Cardiac muscle cell (in vitro differentiated cells and primary cell): ENCODE results near the gene CALM3. TPM values are rescaled to one million over a fixed set of nuclear protein-coding genes. Genes with fewer than 3 reads are reported as not detected.

ENCODE experiments used
- DNase-seq, 2 donors: peaks; one replicate each; pipeline versions ENCODE4 v3.0.0 to v3.0.0-alpha.2; 2010 to 2017; ENCODE audit warnings: low read depth in 1 of 2, low spot score in 1 of 2
- H3K27ac ChIP-seq: fragments of 200-600 bp; sonication (generic); 2 replicates; pipeline ENCODE4 v1.5.1; 2016
- H3K27me3 ChIP-seq: fragments of 200-600 bp; sonication (generic); 2 replicates; pipeline ENCODE4 v1.6.0; 2016; ENCODE audit warnings: control low read depth
- H3K36me3 ChIP-seq: fragments of 200-600 bp; sonication (generic); 2 replicates; pipeline ENCODE4 v1.5.1; 2016; ENCODE audit warnings: control low read depth
- H3K4me1 ChIP-seq: fragments of 200-600 bp; sonication (generic); 2 replicates; pipeline ENCODE4 v1.8.1; 2017; ENCODE audit warnings: low read depth, mild to moderate bottlenecking, mixed run types
- H3K4me3 ChIP-seq: fragments of 200-600 bp; sonication (generic); 2 replicates; pipeline ENCODE4 v1.5.1; 2016; ENCODE audit warnings: mild to moderate bottlenecking
- H3K9me3 ChIP-seq: fragments of 200-600 bp; sonication (generic); 2 replicates; pipeline ENCODE4 v1.5.1; 2017; ENCODE audit warnings: low read depth, mild to moderate bottlenecking, control low read depth
- polyA plus RNA-seq: library from polyadenylated mRNA; unstranded; fragments of >200 nt; fragmentation: Nextera tagmentation; extraction: Ambion mirVana; gene quantifications from 2 replicates; pipeline ENCODE4 v1.2.1, GENCODE V29; 2016
- total RNA-seq: library from RNA; depleted of rRNA; stranded (reverse); fragments of >200 nt; gene quantifications from 2 replicates; pipeline ENCODE4 v1.2.3, GENCODE V29; 2016
- TF ChIP-seq, protein P1 (sequence below): IDR thresholded peaks from 2 replicates; pipeline ENCODE4 v1.5.1; 2012; ENCODE audit warnings: low read depth, mild to moderate bottlenecking, low read length

The CALM3 gene
- total and polyA plus RNA-seq, 2 experiments from 2014 or later, result 412 to 867 TPM

DNA sequence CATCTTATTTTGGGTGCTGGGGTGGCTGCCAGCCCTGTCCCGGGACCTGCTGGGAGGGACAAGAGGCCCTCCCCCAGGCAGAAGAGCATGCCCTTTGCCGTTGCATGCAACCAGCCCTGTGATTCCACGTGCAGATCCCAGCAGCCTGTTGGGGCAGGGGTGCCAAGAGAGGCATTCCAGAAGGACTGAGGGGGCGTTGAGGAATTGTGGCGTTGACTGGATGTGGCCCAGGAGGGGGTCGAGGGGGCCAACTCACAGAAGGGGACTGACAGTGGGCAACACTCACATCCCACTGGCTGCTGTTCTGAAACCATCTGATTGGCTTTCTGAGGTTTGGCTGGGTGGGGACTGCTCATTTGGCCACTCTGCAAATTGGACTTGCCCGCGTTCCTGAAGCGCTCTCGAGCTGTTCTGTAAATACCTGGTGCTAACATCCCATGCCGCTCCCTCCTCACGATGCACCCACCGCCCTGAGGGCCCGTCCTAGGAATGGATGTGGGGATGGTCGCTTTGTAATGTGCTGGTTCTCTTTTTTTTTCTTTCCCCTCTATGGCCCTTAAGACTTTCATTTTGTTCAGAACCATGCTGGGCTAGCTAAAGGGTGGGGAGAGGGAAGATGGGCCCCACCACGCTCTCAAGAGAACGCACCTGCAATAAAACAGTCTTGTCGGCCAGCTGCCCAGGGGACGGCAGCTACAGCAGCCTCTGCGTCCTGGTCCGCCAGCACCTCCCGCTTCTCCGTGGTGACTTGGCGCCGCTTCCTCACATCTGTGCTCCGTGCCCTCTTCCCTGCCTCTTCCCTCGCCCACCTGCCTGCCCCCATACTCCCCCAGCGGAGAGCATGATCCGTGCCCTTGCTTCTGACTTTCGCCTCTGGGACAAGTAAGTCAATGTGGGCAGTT is 8.6 kb downstream of the CALM3 start:
- no peak for DNase-seq
- no peaks in the 10 kb centered on the region for H3K4me1 ChIP-seq
- peak overlapping the region; percentile 39 for H3K27ac ChIP-seq
- H3K36me3 ChIP-seq, result peaks cover 34% of the 10 kb centered on the region
- H3K27me3 ChIP-seq, result no peaks in the 10 kb centered on the region
- no peak overlapping the region for H3K4me3 ChIP-seq
- TF ChIP-seq, protein P1, sequence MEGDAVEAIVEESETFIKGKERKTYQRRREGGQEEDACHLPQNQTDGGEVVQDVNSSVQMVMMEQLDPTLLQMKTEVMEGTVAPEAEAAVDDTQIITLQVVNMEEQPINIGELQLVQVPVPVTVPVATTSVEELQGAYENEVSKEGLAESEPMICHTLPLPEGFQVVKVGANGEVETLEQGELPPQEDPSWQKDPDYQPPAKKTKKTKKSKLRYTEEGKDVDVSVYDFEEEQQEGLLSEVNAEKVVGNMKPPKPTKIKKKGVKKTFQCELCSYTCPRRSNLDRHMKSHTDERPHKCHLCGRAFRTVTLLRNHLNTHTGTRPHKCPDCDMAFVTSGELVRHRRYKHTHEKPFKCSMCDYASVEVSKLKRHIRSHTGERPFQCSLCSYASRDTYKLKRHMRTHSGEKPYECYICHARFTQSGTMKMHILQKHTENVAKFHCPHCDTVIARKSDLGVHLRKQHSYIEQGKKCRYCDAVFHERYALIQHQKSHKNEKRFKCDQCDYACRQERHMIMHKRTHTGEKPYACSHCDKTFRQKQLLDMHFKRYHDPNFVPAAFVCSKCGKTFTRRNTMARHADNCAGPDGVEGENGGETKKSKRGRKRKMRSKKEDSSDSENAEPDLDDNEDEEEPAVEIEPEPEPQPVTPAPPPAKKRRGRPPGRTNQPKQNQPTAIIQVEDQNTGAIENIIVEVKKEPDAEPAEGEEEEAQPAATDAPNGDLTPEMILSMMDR, result no peak
- no peaks in the 10 kb centered on the region for H3K9me3 ChIP-seq

DNA sequence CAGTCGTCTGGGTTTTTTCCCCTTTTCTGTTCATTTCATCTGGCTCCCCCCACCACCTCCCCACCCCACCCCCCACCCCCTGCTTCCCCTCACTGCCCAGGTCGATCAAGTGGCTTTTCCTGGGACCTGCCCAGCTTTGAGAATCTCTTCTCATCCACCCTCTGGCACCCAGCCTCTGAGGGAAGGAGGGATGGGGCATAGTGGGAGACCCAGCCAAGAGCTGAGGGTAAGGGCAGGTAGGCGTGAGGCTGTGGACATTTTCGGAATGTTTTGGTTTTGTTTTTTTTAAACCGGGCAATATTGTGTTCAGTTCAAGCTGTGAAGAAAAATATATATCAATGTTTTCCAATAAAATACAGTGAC is 9.3 kb downstream of the CALM3 start:
- TF ChIP-seq, protein P1, result no peak
- no peak for DNase-seq
- H3K27me3 ChIP-seq, result no peaks in the 10 kb centered on the region
- H3K4me1 ChIP-seq, result no peaks in the 10 kb centered on the region
- no peaks in the 10 kb centered on the region for H3K9me3 ChIP-seq
- no peak overlapping the region for H3K4me3 ChIP-seq
- peaks cover 34% of the 10 kb centered on the region for H3K36me3 ChIP-seq
- peak overlapping the region; percentile 39 for H3K27ac ChIP-seq

DNA sequence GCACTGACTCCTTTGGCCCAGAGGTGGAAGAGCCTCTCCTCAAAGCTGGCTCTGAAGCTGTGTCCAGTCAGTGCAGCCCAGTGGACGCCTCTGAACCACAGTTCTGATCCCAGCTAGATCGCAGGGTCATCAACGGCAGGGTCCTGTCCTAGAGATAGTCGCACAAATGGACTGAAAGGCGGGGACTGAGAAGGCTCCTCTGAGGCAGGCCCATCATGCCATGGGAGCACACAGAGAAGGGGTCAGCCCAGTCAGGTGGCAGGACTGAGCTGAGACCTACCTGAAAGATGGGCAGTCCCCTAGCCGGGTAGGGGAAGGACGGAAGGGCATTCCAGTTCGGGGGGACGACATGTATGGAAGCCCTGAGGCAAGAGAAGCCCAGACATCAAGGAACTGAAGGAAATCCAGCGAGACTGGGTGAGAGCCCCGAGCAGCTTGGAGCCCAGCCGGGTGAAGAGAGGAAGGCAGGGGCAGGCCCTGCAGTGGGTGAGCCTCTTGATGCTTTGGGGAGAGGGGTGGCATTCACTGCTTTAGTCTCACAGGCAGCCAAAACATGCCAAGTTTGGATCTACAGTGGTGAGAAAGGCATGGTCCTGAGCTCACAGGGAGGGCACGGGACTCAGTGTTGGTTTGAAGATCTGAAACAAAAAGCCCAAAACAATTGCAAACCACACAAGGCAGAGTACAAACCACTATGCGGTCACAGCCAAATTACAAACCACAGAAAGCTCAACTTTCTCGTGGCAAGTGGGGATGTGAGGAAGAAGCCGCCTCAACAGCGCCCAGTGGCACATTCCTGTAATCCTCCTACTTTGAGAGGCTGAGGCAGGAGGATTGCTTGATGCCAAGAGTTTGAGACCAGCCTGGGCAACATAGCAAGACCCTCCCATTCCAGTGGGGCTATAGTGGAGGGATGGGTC is 10.0 kb downstream of the CALM3 start:
- TF ChIP-seq, protein P1, result no peak
- Histone ChIP-seq H3K27ac (peak overlapping the region; percentile 39), H3K36me3 (peaks cover 27% of the 10 kb centered on the region), H3K27me3 (no peaks in the 10 kb centered on the region), H3K4me1 (no peaks in the 10 kb centered on the region), H3K4me3 (no peak overlapping the region), H3K9me3 (no peaks in the 10 kb centered on the region)
- DNase-seq, result peak in 1 of 2 donors; percentile 51

DNA sequence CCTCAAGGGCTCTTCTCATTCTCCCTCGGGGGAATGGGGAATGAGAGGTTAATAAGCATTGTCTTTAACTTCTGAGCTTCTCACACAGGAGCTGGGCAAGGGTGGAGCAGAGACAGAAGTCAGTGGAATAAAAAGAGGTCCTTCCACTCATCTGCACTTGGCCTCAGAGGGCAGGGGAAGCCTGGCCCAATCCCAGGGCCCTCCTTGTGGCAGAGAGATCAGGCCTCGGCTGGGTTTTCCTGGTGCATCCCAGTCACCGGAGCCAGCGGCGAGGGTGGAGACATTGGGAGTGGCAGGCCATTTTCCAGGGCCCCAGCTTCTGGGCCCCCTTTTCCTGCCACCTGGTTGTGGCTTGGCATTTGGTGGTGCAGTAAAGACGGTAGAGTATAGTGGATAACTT is 10.6 kb downstream of the CALM3 start:
- Histone ChIP-seq H3K27ac (no peak overlapping the region), H3K36me3 (peaks cover 21% of the 10 kb centered on the region), H3K27me3 (no peaks in the 10 kb centered on the region), H3K9me3 (no peaks in the 10 kb centered on the region), H3K4me3 (no peak overlapping the region), H3K4me1 (no peaks in the 10 kb centered on the region)
- DNase-seq, result no peak
- TF ChIP-seq, protein P1, result no peak

DNA sequence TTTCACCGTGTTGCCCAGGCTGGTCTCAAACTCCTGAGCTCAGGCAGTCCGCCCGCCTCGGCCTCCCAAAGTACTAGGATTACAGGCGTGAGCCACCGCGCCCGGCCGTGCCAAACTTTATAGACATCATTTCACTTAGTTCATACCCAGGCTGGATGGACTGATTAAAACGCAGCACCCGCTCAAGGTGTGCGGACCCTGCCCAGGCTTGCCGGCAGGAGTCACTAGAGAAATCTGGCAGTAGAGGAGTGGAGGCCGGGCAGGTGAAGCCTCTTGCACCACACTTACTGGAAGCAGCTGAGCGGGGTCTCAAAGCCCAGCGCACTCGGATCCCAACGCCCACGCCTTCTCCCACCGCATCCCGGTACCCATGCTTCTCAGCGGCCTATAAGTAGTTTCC is 12.4 kb downstream of the CALM3 start:
- Histone ChIP-seq H3K27ac (no peak overlapping the region), H3K27me3 (no peaks in the 10 kb centered on the region), H3K4me3 (no peak overlapping the region), H3K4me1 (no peaks in the 10 kb centered on the region), H3K9me3 (no peaks in the 10 kb centered on the region), H3K36me3 (peaks cover 9% of the 10 kb centered on the region)
- DNase-seq, result no peak
- TF ChIP-seq, protein P1, result no peak
